CD4-positive, alpha-beta memory T cell (primary cell): ENCODE results near the gene NCK2. TPM values are rescaled to one million over a fixed set of nuclear protein-coding genes. Genes with fewer than 3 reads are reported as not detected.
A peak's percentile ranks its signal among the peaks of the same experiment; 100 is the strongest.

ENCODE experiments used
- CTCF ChIA-PET: fragments of 350-600 bp; sonication (Branson Sonifier 250); formaldehyde crosslinking; loops from one replicate; lab custom pipeline; 2021; ENCODE audit warnings: inconsistent platforms; ENCODE audit not compliant: partially characterized antibody; lab: Charles Lee
- POLR2A ChIA-PET: fragments of 350-600 bp; sonication (Branson Sonifier 250); formaldehyde crosslinking; loops from one replicate; lab custom pipeline; 2021; ENCODE audit not compliant: partially characterized antibody; lab: Charles Lee
- DNase-seq, 5 donors: peaks; one replicate each; pipeline versions ENCODE4 v3.0.0 to v3.0.0-alpha.2; 2020 to 2022; ENCODE audit warnings: mixed read lengths in 1 of 5
- H3K27ac ChIP-seq: one replicate; pipeline ENCODE4 v1.7.0; 2013; ENCODE audit warnings: low read depth, low read length
- H3K27me3 ChIP-seq: 2 replicates; pipeline ENCODE4 v1.7.0; 2013; ENCODE audit warnings: mild to moderate bottlenecking, low read length, moderate library complexity; ENCODE audit not compliant: insufficient read depth
- H3K36me3 ChIP-seq: 2 replicates; pipeline ENCODE4 v1.7.0; 2013; ENCODE audit warnings: mild to moderate bottlenecking, low read length, moderate library complexity; ENCODE audit not compliant: insufficient read depth
- H3K4me1 ChIP-seq: 2 replicates; pipeline ENCODE4 v1.7.0; 2013; ENCODE audit warnings: mild to moderate bottlenecking, low read length, moderate library complexity; ENCODE audit not compliant: insufficient read depth
- H3K4me3 ChIP-seq, 2 donors: one replicate each; pipeline ENCODE4 v1.7.0; 2013; ENCODE audit warnings: low read length in 2 of 2, mild to moderate bottlenecking in 1 of 2
- H3K9me3 ChIP-seq, 2 donors: one replicate each; pipeline ENCODE4 v1.7.0; 2013; ENCODE audit warnings: low read length in 2 of 2, control low read depth in 1 of 2; ENCODE audit not compliant: control insufficient read depth in 1 of 2
- H3K27ac Mint-ChIP-seq, 7 donors: one replicate each; pipeline ENCODE4 v1.8.0; 2020 to 2021; ENCODE audit warnings: mixed read lengths in 7 of 7, mild to moderate bottlenecking in 6 of 7, inconsistent platforms in 3 of 7, moderate library complexity in 3 of 7
- H3K27me3 Mint-ChIP-seq, 2 donors: one replicate each; pipeline ENCODE4 v1.8.0; 2020 to 2021; ENCODE audit warnings: mixed read lengths in 2 of 2
- H3K36me3 Mint-ChIP-seq, 2 donors: one replicate each; pipeline ENCODE4 v1.8.0; 2020 to 2021; ENCODE audit warnings: mixed read lengths in 2 of 2, inconsistent platforms in 1 of 2, mild to moderate bottlenecking in 1 of 2
- H3K4me1 Mint-ChIP-seq, 4 donors: one replicate each; pipeline ENCODE4 v1.8.0; 2020 to 2021; ENCODE audit warnings: mixed read lengths in 4 of 4, mild to moderate bottlenecking in 1 of 4
- H3K4me3 Mint-ChIP-seq, 8 donors: one replicate each; pipeline ENCODE4 v1.8.0; 2020 to 2021; ENCODE audit warnings: mixed read lengths in 8 of 8, mild to moderate bottlenecking in 7 of 8, moderate library complexity in 6 of 8, inconsistent platforms in 3 of 8
- H3K9me3 Mint-ChIP-seq, 8 donors: one replicate each; pipeline ENCODE4 v1.8.0; 2020 to 2021; ENCODE audit warnings: mixed read lengths in 8 of 8, mild to moderate bottlenecking in 5 of 8, inconsistent platforms in 3 of 8, moderate library complexity in 1 of 8
- intact Hi-C: fragments of 100-400 bp; cut with micrococcal nuclease; formaldehyde crosslinking; loops from one replicate; pipeline ENCODE4 v1.15.1; 2023
- polyA plus RNA-seq, 2 donors: library from polyadenylated mRNA; unstranded; fragments of 300-500 nt; fragmentation: Illumina TruSeq; gene quantifications; one replicate each; pipeline ENCODE4 v1.2.3, GENCODE V29; 2021
- total RNA-seq, 2 experiments: library from RNA; stranded (reverse); gene quantifications; one replicate each; pipeline ENCODE4 v1.2.3, GENCODE V29; 2021

Gene NCK2
- total and polyA plus RNA-seq, 4 experiments from 2014 or later = 58.0 to 98.6 (median 87.3) TPM

DNA sequence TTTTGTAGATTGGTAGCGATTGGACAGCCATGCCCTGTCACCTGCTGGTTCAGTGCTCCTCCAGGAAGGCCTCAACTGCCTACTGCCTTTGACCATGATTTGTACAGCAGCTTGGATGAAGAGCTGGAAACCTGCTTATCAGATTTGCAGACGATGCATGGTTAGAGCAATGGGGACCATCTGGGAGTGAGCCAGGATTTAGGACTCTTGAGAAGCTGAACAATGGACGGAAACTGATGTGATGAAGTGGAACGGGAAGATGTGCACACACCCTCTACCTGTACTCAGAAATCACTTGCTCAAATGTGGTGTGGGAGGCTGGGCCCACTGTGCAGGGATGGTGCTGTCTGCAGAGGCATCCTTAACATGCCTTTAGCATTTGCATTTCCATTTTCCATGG is 57.2 kb downstream of the NCK2 start:
- peak overlapping the region; percentile 86 to 98 (median 95) for H3K27ac Mint-ChIP-seq
- Histone ChIP-seq H3K9me3 (no peaks in the 10 kb centered on the region), H3K4me1 (peaks cover 98% of the 10 kb centered on the region), H3K27me3 (no peaks in the 10 kb centered on the region), H3K4me3 (peak overlapping the region in 1 of 2 donors; percentile 3), H3K36me3 (no peaks in the 10 kb centered on the region), H3K27ac (peak overlapping the region; percentile 74)
- peaks cover 0 to 5% (median 0%) of the 10 kb centered on the region in 8 donors for H3K9me3 Mint-ChIP-seq
- no peak for DNase-seq
- POLR2A ChIA-PET = interaction anchor here (0.8 to 5.8 kb wide), 7 partner anchors 11 to 293 kb away, joined by 3 to 47 read pairs (median 3); no protein-coding TSS in a partner anchor
- no peaks in the 10 kb centered on the region for H3K27me3 Mint-ChIP-seq
- peaks cover 18 to 24% of the 10 kb centered on the region in 2 donors for H3K36me3 Mint-ChIP-seq
- intact Hi-C loops = loop anchor here (1.0 kb wide), 1 partner anchor 9 kb away; no protein-coding TSS in a partner anchor
- peaks cover 86 to 100% (median 94%) of the 10 kb centered on the region in 4 donors for H3K4me1 Mint-ChIP-seq
- H3K4me3 Mint-ChIP-seq = peak overlapping the region in 7 of 8 donors; percentile 51 to 78 (median 76)
- CTCF ChIA-PET = interaction anchor here (1.4 to 2.4 kb wide), 3 partner anchors 12 to 225 kb away, joined by 4 to 9 read pairs (median 5); no protein-coding TSS in a partner anchor

DNA sequence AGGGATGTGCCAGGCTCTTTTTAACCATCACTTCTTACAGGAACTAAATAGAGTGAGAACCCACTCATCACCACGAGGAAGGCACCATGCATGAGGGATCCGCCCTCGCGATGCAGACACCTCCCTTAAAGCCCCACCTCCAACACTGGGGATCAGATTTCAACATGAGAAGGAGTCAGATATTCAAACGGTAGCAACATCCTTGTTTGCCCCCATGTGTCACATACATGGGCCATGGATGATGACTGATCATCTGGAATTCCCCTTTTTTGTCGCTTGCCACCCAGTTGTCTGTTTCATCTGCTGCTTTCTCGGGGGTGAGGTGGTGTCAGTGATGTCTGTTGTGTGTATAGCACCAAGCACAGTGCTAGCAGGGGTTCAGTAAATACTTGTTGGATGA is 57.9 kb downstream of the NCK2 start:
- peaks cover 97% of the 10 kb centered on the region for H3K4me1 ChIP-seq
- Mint-ChIP-seq H3K4me1 (peaks cover 83 to 98% (median 92%) of the 10 kb centered on the region in 4 donors), H3K27me3 (no peaks in the 10 kb centered on the region), H3K27ac (peak overlapping the region; percentile 86 to 98 (median 95)), H3K36me3 (peaks cover 18 to 26% of the 10 kb centered on the region in 2 donors), H3K4me3 (peak overlapping the region; percentile 51 to 78 (median 76)), H3K9me3 (peaks cover 0 to 5% (median 0%) of the 10 kb centered on the region in 8 donors)
- H3K27me3 ChIP-seq = no peaks in the 10 kb centered on the region
- no peaks in the 10 kb centered on the region for H3K36me3 ChIP-seq
- DNase-seq = peak; percentile 67 to 95 (median 76)
- H3K4me3 ChIP-seq = peak overlapping the region in 1 of 2 donors; percentile 3
- CTCF ChIA-PET = interaction anchor here (1.0 to 2.4 kb wide), 5 partner anchors 9 to 226 kb away, joined by 4 to 9 read pairs (median 4); no protein-coding TSS in a partner anchor
- no peaks in the 10 kb centered on the region for H3K9me3 ChIP-seq
- POLR2A ChIA-PET = interaction anchor here (1.0 to 2.2 kb wide), 8 partner anchors 10 to 292 kb away, joined by 3 to 11 read pairs (median 4); no protein-coding TSS in a partner anchor
- H3K27ac ChIP-seq = peak overlapping the region; percentile 74
- intact Hi-C loops = loop anchor here (1.0 kb wide), 1 partner anchor 9 kb away; no protein-coding TSS in a partner anchor

DNA sequence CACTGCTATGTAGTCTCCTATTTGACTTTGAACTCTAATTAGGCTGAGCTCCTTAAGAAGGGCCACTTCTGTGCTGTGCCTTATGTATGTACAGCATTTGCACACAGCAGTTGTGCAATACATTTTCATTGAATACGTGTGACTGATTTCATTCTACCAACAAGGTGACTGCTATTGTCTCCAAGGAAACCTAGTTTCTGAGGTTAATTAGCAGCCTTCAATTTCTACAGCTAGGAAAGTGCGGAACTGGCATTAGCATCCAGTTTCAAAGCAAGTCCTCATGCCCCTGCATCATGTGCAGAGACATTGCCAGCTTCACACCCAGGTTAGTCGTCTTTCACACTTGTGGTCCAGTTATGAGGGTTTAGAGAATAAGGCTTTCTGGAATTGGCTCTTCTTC is 58.6 kb downstream of the NCK2 start:
- peaks cover 80 to 98% (median 91%) of the 10 kb centered on the region in 4 donors for H3K4me1 Mint-ChIP-seq
- H3K27me3 Mint-ChIP-seq = no peaks in the 10 kb centered on the region
- Histone ChIP-seq H3K27me3 (no peaks in the 10 kb centered on the region), H3K27ac (peak overlapping the region; percentile 74), H3K36me3 (no peaks in the 10 kb centered on the region), H3K4me1 (peaks cover 95% of the 10 kb centered on the region), H3K4me3 (no peak overlapping the region), H3K9me3 (no peaks in the 10 kb centered on the region)
- POLR2A ChIA-PET = interaction anchor here (0.7 to 2.2 kb wide), 12 partner anchors 9 to 291 kb away, joined by 3 to 11 read pairs (median 4); no protein-coding TSS in a partner anchor
- H3K9me3 Mint-ChIP-seq = peaks cover 0 to 4% (median 0%) of the 10 kb centered on the region in 8 donors
- H3K27ac Mint-ChIP-seq = peak overlapping the region; percentile 86 to 98 (median 95)
- DNase-seq = peak in 1 of 5 donors; percentile 54
- H3K36me3 Mint-ChIP-seq = peaks cover 18 to 28% of the 10 kb centered on the region in 2 donors
- peak overlapping the region in 7 of 8 donors; percentile 46 to 77 (median 67) for H3K4me3 Mint-ChIP-seq
- intact Hi-C loops = no loop called here
- CTCF ChIA-PET = interaction anchor here (1.0 to 2.3 kb wide), 6 partner anchors 8 to 227 kb away, joined by 4 to 11 read pairs (median 4); no protein-coding TSS in a partner anchor

DNA sequence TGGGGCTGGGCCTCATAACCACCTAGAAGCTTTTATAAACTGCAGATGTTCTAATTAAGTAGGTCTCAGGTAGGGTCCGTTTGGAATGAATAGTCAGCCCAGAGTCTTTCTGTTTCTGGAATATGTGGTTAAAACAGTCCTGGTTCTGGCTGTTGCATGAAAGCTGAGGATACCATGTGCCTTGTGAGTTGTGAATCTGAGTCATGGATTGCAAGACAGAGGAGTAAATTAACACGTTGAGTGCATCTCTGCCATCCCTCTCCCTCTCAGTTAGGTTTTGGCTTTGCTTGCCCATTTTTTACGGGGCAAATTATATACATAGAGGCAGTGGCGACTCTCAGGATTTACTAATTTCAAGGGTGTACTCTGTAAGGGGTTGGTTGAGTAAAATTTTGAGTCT is 59.1 kb downstream of the NCK2 start:
- ChIA-PET CTCF (interaction anchor here (1.0 to 2.3 kb wide), 6 partner anchors 8 to 227 kb away, joined by 4 to 11 read pairs (median 4); no protein-coding TSS in a partner anchor), POLR2A (interaction anchor here (0.6 to 2.2 kb wide), 11 partner anchors 12 to 291 kb away, joined by 3 to 11 read pairs (median 3); no protein-coding TSS in a partner anchor)
- Histone ChIP-seq H3K4me1 (peaks cover 95% of the 10 kb centered on the region), H3K36me3 (no peaks in the 10 kb centered on the region), H3K4me3 (no peak overlapping the region), H3K27me3 (no peaks in the 10 kb centered on the region), H3K27ac (peak overlapping the region; percentile 74), H3K9me3 (no peaks in the 10 kb centered on the region)
- Mint-ChIP-seq H3K27ac (peak overlapping the region; percentile 86 to 98 (median 95)), H3K9me3 (peaks cover 0 to 2% (median 0%) of the 10 kb centered on the region in 8 donors), H3K27me3 (no peaks in the 10 kb centered on the region), H3K4me3 (peak overlapping the region in 7 of 8 donors; percentile 40 to 77 (median 62)), H3K4me1 (peaks cover 80 to 98% (median 92%) of the 10 kb centered on the region in 4 donors), H3K36me3 (peaks cover 18 to 30% of the 10 kb centered on the region in 2 donors)
- intact Hi-C loops = loop anchor here (2.0 kb wide), 1 partner anchor 13 kb away; no protein-coding TSS in a partner anchor
- no peak for DNase-seq

DNA sequence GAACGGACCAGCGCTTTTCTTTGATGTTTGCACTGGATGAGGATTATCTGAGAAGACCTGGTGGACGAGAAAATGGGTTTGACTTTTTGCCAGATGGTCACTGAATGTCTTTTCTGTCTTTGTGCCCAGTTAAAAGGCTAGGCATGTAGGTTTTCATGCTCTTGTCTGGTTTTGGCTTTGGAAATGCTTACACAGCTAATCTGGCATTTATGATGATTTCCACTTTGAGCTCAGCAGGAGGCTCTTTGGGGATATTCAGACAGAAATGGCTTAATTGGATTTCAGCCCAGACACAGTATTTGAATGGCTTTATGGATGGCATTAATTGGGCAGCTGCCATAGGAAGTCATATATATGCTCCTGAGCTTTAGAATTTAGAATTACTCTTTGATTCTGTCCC is 59.6 kb downstream of the NCK2 start:
- Mint-ChIP-seq H3K4me1 (peaks cover 80 to 98% (median 91%) of the 10 kb centered on the region in 4 donors), H3K27ac (peak overlapping the region; percentile 86 to 98 (median 95)), H3K4me3 (peak overlapping the region in 7 of 8 donors; percentile 27 to 77 (median 62)), H3K36me3 (peaks cover 18 to 34% of the 10 kb centered on the region in 2 donors), H3K9me3 (peaks cover 0 to 2% (median 0%) of the 10 kb centered on the region in 8 donors), H3K27me3 (no peaks in the 10 kb centered on the region)
- intact Hi-C loops = loop anchor here (2.0 kb wide), 1 partner anchor 13 kb away; no protein-coding TSS in a partner anchor
- H3K4me3 ChIP-seq = no peak overlapping the region
- ChIA-PET CTCF (interaction anchor here (1.3 to 2.3 kb wide), 5 partner anchors 7 to 228 kb away, joined by 4 to 11 read pairs (median 4); no protein-coding TSS in a partner anchor), POLR2A (interaction anchor here (0.6 to 2.1 kb wide), 7 partner anchors 12 to 212 kb away, joined by 3 to 8 read pairs (median 3); no protein-coding TSS in a partner anchor)
- H3K9me3 ChIP-seq = no peaks in the 10 kb centered on the region
- peak overlapping the region; percentile 74 for H3K27ac ChIP-seq
- peaks cover 95% of the 10 kb centered on the region for H3K4me1 ChIP-seq
- no peaks in the 10 kb centered on the region for H3K27me3 ChIP-seq
- DNase-seq = no peak
- H3K36me3 ChIP-seq = no peaks in the 10 kb centered on the region

DNA sequence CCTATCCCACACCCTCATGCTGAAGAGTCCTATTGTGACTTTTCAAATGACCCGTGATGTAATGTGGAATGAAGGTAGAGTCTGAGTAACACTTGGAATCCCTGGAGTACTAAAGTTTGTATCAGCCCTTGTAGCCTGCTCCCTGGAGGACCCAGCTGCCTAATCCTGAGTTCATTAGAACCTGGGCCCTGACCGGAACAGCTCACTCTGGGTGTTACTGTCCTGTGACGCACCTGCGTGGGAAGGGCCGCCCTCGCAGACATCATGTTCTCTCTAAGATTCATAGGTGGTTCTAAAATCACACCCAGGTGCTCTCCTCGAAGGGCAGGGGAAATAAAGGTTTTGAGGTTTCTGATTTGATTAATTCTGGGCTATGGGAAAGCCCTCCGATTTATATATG is 62.3 kb downstream of the NCK2 start:
- Mint-ChIP-seq H3K9me3 (peaks cover 0 to 1% (median 0%) of the 10 kb centered on the region in 8 donors), H3K27me3 (no peaks in the 10 kb centered on the region), H3K4me1 (peaks cover 79 to 98% (median 89%) of the 10 kb centered on the region in 4 donors), H3K27ac (peak overlapping the region; percentile 62 to 92 (median 86)), H3K4me3 (peak overlapping the region in 7 of 8 donors; percentile 25 to 71 (median 61)), H3K36me3 (peaks cover 9 to 39% of the 10 kb centered on the region in 2 donors)
- peaks cover 94% of the 10 kb centered on the region for H3K4me1 ChIP-seq
- DNase-seq = peak in 1 of 5 donors; percentile 50
- no peaks in the 10 kb centered on the region for H3K36me3 ChIP-seq
- ChIA-PET POLR2A (interaction anchor here (5.5 kb wide), 1 partner anchor 9 kb away, joined by 35 read pairs; no protein-coding TSS in a partner anchor), CTCF (interaction anchor here (1.2 kb wide), 1 partner anchor 112 kb away, joined by 3 read pairs; no protein-coding TSS in a partner anchor)
- H3K9me3 ChIP-seq = no peaks in the 10 kb centered on the region
- H3K27ac ChIP-seq = peak overlapping the region; percentile 25
- no peak overlapping the region for H3K4me3 ChIP-seq
- intact Hi-C loops = no loop called here
- no peaks in the 10 kb centered on the region for H3K27me3 ChIP-seq
